Measurements from ENCODE around the gene ACAP1.

ACAP1 gene

GRCh38 chr17:7354262-7354843 is 18.0 kb downstream of the ACAP1 start:
- Histone ChIP-seq H3K27ac (ENCODE audit: low read depth, low read length, poor library complexity, severe bottlenecking) (no peak overlapping the region), H3K4me2 (ENCODE audit: low read length) (no peak overlapping the region), H3K4me3 (ENCODE audit: low read depth, low read length, poor library complexity, severe bottlenecking) (no peak overlapping the region)

GRCh38 chr17:7355053-7355452 is 18.7 kb downstream of the ACAP1 start, which contains the start of gene TMEM95:
TSS of gene TMEM95 (plus strand) at chr17:7355156. CDS start at chr17:7355205, 49 bp downstream.
- H3K79me2 ChIP-seq (ENCODE audit: insufficient read depth, low read length) = no peaks in the 10 kb centered on the region
- no peak within 1 kb of the TSS for H2AFZ ChIP-seq (ENCODE audit: low read length)
- H3K4me3 ChIP-seq (ENCODE audit: low read depth, low read length, poor library complexity, severe bottlenecking) = no peak within 1 kb of the TSS
- no peak within 1 kb of the TSS for H3K9ac ChIP-seq (ENCODE audit: low read length)
- no peaks in the 10 kb centered on the region for H3K36me3 ChIP-seq (ENCODE audit: insufficient read depth, low read length)
- peaks cover 28% of the 10 kb centered on the region for H3K4me1 ChIP-seq (ENCODE audit: insufficient read depth, low read length, severe bottlenecking)
- peaks cover 5% of the 10 kb centered on the region; the same call in 1 of the 2 replicates for H3K27me3 ChIP-seq (ENCODE audit: insufficient read depth, low read length)
- H3K9me3 ChIP-seq (ENCODE audit: low read length) = no peaks in the 10 kb centered on the region
- no peaks in the 10 kb centered on the region for H4K20me1 ChIP-seq (ENCODE audit: insufficient read depth, low read length)
- TF ChIP-seq CTCF (IDR thresholded peaks at IDR 0.05; ENCODE audit: low read length) = no peak
- TF ChIP-seq EZH2 (IDR thresholded peaks at IDR 0.05; ENCODE audit: borderline replicate concordance, low read length) = no peak
- no peaks in the 10 kb centered on the region for H3K9me2 ChIP-seq (ENCODE audit: low read depth, low read length)
- no peaks in the 10 kb centered on the region for H3F3A ChIP-seq (ENCODE audit: insufficient read depth, low read length)
- H3K27ac ChIP-seq (ENCODE audit: low read depth, low read length, poor library complexity, severe bottlenecking) = no peak within 1 kb of the TSS
- H3K4me2 ChIP-seq (ENCODE audit: low read length) = no peak within 1 kb of the TSS

More at GRCh38 chr17:7354262-7354843, 18.0 kb downstream of the ACAP1 start:
- Histone ChIP-seq H2AFZ (ENCODE audit: low read length) (no peak overlapping the region), H3K4me1 (ENCODE audit: insufficient read depth, low read length, severe bottlenecking) (peaks cover 35% of the 10 kb centered on the region), H3F3A (ENCODE audit: insufficient read depth, low read length) (peaks cover 5% of the 10 kb centered on the region; the same call in 1 of the 2 replicates), H3K27me3 (ENCODE audit: insufficient read depth, low read length) (peaks cover 5% of the 10 kb centered on the region; the same call in 1 of the 2 replicates), H3K9ac (ENCODE audit: low read length) (no peak overlapping the region), H3K9me2 (ENCODE audit: low read depth, low read length) (no peaks in the 10 kb centered on the region), H3K9me3 (ENCODE audit: low read length) (no peaks in the 10 kb centered on the region), H3K36me3 (ENCODE audit: insufficient read depth, low read length) (no peaks in the 10 kb centered on the region), H3K79me2 (ENCODE audit: insufficient read depth, low read length) (no peaks in the 10 kb centered on the region), H4K20me1 (ENCODE audit: insufficient read depth, low read length) (no peaks in the 10 kb centered on the region)
- TF ChIP-seq CTCF (IDR thresholded peaks at IDR 0.05; ENCODE audit: low read length) (no peak), EZH2 (IDR thresholded peaks at IDR 0.05; ENCODE audit: borderline replicate concordance, low read length) (no peak)

GRCh38 chr17:7355573-7355972 is 19.2 kb downstream of the ACAP1 start:
- H3K27ac ChIP-seq (ENCODE audit: low read depth, low read length, poor library complexity, severe bottlenecking) = no peak overlapping the region
- no peak overlapping the region for H3K4me3 ChIP-seq (ENCODE audit: low read depth, low read length, poor library complexity, severe bottlenecking)
- no peak overlapping the region for H3K4me2 ChIP-seq (ENCODE audit: low read length)
- H3K36me3 ChIP-seq (ENCODE audit: insufficient read depth, low read length) = no peaks in the 10 kb centered on the region
- no peak overlapping the region for H3K9ac ChIP-seq (ENCODE audit: low read length)
- no peaks in the 10 kb centered on the region for H3K9me3 ChIP-seq (ENCODE audit: low read length)
- no peaks in the 10 kb centered on the region for H3K79me2 ChIP-seq (ENCODE audit: insufficient read depth, low read length)
- H2AFZ ChIP-seq (ENCODE audit: low read length) = no peak overlapping the region
- no peak for TF ChIP-seq CTCF (IDR thresholded peaks at IDR 0.05; ENCODE audit: low read length)
- TF ChIP-seq EZH2 (IDR thresholded peaks at IDR 0.05; ENCODE audit: borderline replicate concordance, low read length) = no peak
- H3K4me1 ChIP-seq (ENCODE audit: insufficient read depth, low read length, severe bottlenecking) = peaks cover 24% of the 10 kb centered on the region
- H4K20me1 ChIP-seq (ENCODE audit: insufficient read depth, low read length) = no peaks in the 10 kb centered on the region
- peaks cover 5% of the 10 kb centered on the region; the same call in 1 of the 2 replicates for H3K27me3 ChIP-seq (ENCODE audit: insufficient read depth, low read length)
- no peaks in the 10 kb centered on the region for H3F3A ChIP-seq (ENCODE audit: insufficient read depth, low read length)
- no peaks in the 10 kb centered on the region for H3K9me2 ChIP-seq (ENCODE audit: low read depth, low read length)
